SK-N-SH treated with all-trans-retinoic acid at 6 μM for 48 hours (cell line): ENCODE data around the gene SNTA1.

Experiments
- ARNTL ChIP-seq: fragments of 450-650 bp; formaldehyde crosslinking; IDR thresholded peaks from 2 replicates; pipeline ENCODE4 v1.5.0; 2020; ENCODE audit warnings: low read depth, mild to moderate bottlenecking, moderate library complexity, borderline replicate concordance
- CSDC2 ChIP-seq: fragments of 250-450 bp; sonication (Bioruptor Pico); IDR thresholded peaks from 2 replicates; pipeline ENCODE4 v1.5.0; 2020; ENCODE audit warnings: mild to moderate bottlenecking, moderate library complexity
- ZNF8 ChIP-seq: fragments of 450-650 bp; formaldehyde crosslinking; IDR thresholded peaks from 2 replicates; pipeline ENCODE4 v1.5.0; 2020; ENCODE audit warnings: mild to moderate bottlenecking, moderate library complexity
- TF ChIP-seq, protein P1 (sequence below): fragments of 250-450 bp; sonication (Bioruptor Pico); IDR thresholded peaks from 2 replicates; pipeline ENCODE4 v1.5.1; 2020; ENCODE audit warnings: low read depth, mild to moderate bottlenecking, moderate library complexity

DNA sequence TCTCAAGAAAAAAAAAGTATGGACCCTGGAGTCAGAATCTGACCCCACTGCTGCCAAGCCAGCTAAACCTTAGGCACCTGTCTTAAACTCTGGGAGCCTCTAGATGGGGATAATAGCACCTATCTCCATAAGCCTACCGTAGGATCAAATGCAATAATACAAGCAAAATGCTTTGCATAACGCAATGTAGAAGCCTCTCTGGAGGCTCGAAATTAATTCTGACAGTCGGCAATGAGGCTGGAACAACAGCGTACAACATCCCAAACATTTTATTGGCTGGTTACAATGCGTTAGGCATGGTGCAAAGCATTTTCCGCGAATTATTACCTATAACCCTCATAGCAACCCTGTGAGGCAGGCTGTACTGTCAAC lies 42.8 kb downstream of the SNTA1 start:
- no peak for TF ChIP-seq ZNF8 (CRISPR knock-in tag)
- TF ChIP-seq, protein P1, sequence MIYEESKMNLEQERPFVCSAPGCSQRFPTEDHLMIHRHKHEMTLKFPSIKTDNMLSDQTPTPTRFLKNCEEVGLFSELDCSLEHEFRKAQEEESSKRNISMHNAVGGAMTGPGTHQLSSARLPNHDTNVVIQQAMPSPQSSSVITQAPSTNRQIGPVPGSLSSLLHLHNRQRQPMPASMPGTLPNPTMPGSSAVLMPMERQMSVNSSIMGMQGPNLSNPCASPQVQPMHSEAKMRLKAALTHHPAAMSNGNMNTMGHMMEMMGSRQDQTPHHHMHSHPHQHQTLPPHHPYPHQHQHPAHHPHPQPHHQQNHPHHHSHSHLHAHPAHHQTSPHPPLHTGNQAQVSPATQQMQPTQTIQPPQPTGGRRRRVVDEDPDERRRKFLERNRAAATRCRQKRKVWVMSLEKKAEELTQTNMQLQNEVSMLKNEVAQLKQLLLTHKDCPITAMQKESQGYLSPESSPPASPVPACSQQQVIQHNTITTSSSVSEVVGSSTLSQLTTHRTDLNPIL: no peak
- TF ChIP-seq ARNTL: no peak
- no peak for TF ChIP-seq CSDC2
